ENCODE results near the gene PLD2.
"Not testable (repeated sequence)": the region's sequence is repeated elsewhere in the genome, so short reads cannot be mapped to it uniquely, and the experiment has no call there.

Gene PLD2

GRCh38 chr17:4867535-4867934 is 60.6 kb downstream of the PLD2 start:
- H3K9ac ChIP-seq (ENCODE audit: low read length); H3K36me3 ChIP-seq (ENCODE audit: control insufficient read depth, insufficient read depth, low read length); H3K79me1 ChIP-seq (ENCODE audit: low read length); DNase-seq; H3K4me2 ChIP-seq (ENCODE audit: low read length); H2AK5ac ChIP-seq (ENCODE audit: low read length); H3K23ac ChIP-seq (ENCODE audit: low read length); H3K79me2 ChIP-seq (ENCODE audit: control insufficient read depth, insufficient read depth, low read length); H2BK5ac ChIP-seq (ENCODE audit: low read length); H3K18ac ChIP-seq (ENCODE audit: low read length); H3K27me3 ChIP-seq (ENCODE audit: insufficient read depth, low read length, poor library complexity); H3K56ac ChIP-seq (ENCODE audit: low read length); H4K5ac ChIP-seq (ENCODE audit: low read length); H4K8ac ChIP-seq (ENCODE audit: low read depth, low read length); H3K4me1 ChIP-seq (ENCODE audit: control insufficient read depth, low read depth, low read length); H2BK15ac ChIP-seq (replicated peaks; ENCODE audit: low read depth); H3K4me3 ChIP-seq (ENCODE audit: low read length); H3K27ac ChIP-seq (ENCODE audit: low read depth, low read length); H2BK120ac ChIP-seq (ENCODE audit: low read depth, low read length); H3K4ac ChIP-seq (ENCODE audit: low read depth, low read length): not testable (repeated sequence)
- WGBS (ENCODE audit: extremely low coverage, insufficient coverage, low lambda C conversion rate): no CpG with 5 or more reads among the region's 5 CpGs

- H2BK5ac ChIP-seq (ENCODE audit: low read length); H3K56ac ChIP-seq (ENCODE audit: low read length); H3K4ac ChIP-seq (ENCODE audit: low read depth, low read length); H3K4me2 ChIP-seq (ENCODE audit: low read length); H2AK5ac ChIP-seq (ENCODE audit: low read length); DNase-seq; H3K4me1 ChIP-seq (ENCODE audit: control insufficient read depth, low read depth, low read length); H2BK15ac ChIP-seq (replicated peaks; ENCODE audit: low read depth); H4K5ac ChIP-seq (ENCODE audit: low read length); H2BK120ac ChIP-seq (ENCODE audit: low read depth, low read length); H3K27ac ChIP-seq (ENCODE audit: low read depth, low read length); H3K79me2 ChIP-seq (ENCODE audit: control insufficient read depth, insufficient read depth, low read length); H3K27me3 ChIP-seq (ENCODE audit: insufficient read depth, low read length, poor library complexity); H4K8ac ChIP-seq (ENCODE audit: low read depth, low read length); H3K4me3 ChIP-seq (ENCODE audit: low read length); H3K36me3 ChIP-seq (ENCODE audit: control insufficient read depth, insufficient read depth, low read length); H3K79me1 ChIP-seq (ENCODE audit: low read length); H3K18ac ChIP-seq (ENCODE audit: low read length); H3K9ac ChIP-seq (ENCODE audit: low read length); H3K23ac ChIP-seq (ENCODE audit: low read length): not testable (repeated sequence)
- WGBS (ENCODE audit: extremely low coverage, insufficient coverage, low lambda C conversion rate): no CpG with 5 or more reads among the region's 22 CpGs
These were observed 62.4 kb downstream of the PLD2 start for GRCh38 chr17:4869058-4869998.

DNA sequence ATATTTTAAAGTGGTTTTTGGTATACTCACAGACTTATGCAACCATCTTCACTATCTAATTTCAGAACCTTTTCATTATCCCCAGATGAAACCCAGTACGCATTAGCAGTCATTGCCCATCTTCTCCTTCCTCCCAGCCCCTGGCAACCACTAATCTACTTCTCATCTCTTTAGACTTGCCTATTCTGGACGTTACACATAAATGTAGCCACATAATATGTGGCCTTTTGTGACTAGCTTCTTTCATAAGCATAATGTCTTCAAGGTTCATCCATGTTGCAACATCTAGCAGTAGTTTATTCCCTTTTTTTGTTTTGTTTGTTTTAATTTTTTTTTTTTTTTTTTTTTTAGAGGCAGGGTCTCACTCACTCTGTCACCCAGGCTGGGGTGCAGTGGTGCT is 63.9 kb downstream of the PLD2 start:
- H2AK5ac ChIP-seq (ENCODE audit: low read length): no peak overlapping the region
- H2BK15ac ChIP-seq (replicated peaks; ENCODE audit: low read depth): no peak overlapping the region
- no peaks in the 10 kb centered on the region for H3K36me3 ChIP-seq (ENCODE audit: control insufficient read depth, insufficient read depth, low read length)
- H4K5ac ChIP-seq (ENCODE audit: low read length): no peak overlapping the region
- no peaks in the 10 kb centered on the region for H3K27me3 ChIP-seq (ENCODE audit: insufficient read depth, low read length, poor library complexity)
- H3K4me3 ChIP-seq (ENCODE audit: low read length): no peak overlapping the region
- no peak for DNase-seq
- no peak overlapping the region for H3K4ac ChIP-seq (ENCODE audit: low read depth, low read length)
- WGBS (ENCODE audit: extremely low coverage, insufficient coverage, low lambda C conversion rate): no CpG with 5 or more reads among the region's 2 CpGs
- no peak overlapping the region for H2BK120ac ChIP-seq (ENCODE audit: low read depth, low read length)
- H3K27ac ChIP-seq (ENCODE audit: low read depth, low read length): no peak overlapping the region
- H3K56ac ChIP-seq (ENCODE audit: low read length): no peak overlapping the region
- H3K23ac ChIP-seq (ENCODE audit: low read length): no peak overlapping the region
- H3K4me2 ChIP-seq (ENCODE audit: low read length): no peak overlapping the region
- H3K4me1 ChIP-seq (ENCODE audit: control insufficient read depth, low read depth, low read length): no peaks in the 10 kb centered on the region
- H2BK5ac ChIP-seq (ENCODE audit: low read length): no peak overlapping the region
- no peaks in the 10 kb centered on the region for H3K79me2 ChIP-seq (ENCODE audit: control insufficient read depth, insufficient read depth, low read length)
- no peak overlapping the region for H3K18ac ChIP-seq (ENCODE audit: low read length)
- no peaks in the 10 kb centered on the region for H3K79me1 ChIP-seq (ENCODE audit: low read length)
- H3K9ac ChIP-seq (ENCODE audit: low read length): no peak overlapping the region
- no peak overlapping the region for H4K8ac ChIP-seq (ENCODE audit: low read depth, low read length)

DNA sequence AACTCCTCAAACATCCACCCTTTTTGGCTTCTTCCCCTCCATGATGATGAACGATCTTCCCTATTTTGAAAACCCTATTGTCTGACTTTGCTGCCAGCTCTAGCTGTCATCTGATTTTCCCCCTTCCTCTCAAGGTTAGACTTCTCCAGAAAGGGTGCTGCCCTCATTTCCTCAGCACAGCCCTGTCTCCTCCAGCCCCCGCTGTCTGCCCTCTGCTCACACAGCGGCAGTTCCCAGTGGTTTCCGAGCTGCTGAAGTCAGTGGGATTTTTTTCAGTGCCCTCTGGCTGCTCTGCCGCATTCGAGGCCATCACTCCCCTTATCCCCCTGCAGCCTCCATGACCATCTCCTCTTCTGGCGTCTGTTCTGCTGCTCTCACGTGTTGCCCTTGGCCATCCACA is 65.8 kb downstream of the PLD2 start:
- Histone ChIP-seq H3K9ac (ENCODE audit: low read length) (no peak overlapping the region), H3K4me2 (ENCODE audit: low read length) (no peak overlapping the region), H3K79me2 (ENCODE audit: control insufficient read depth, insufficient read depth, low read length) (no peaks in the 10 kb centered on the region), H2BK15ac (replicated peaks; ENCODE audit: low read depth) (no peak overlapping the region), H3K4me3 (ENCODE audit: low read length) (no peak overlapping the region), H4K8ac (ENCODE audit: low read depth, low read length) (no peak overlapping the region), H3K23ac (ENCODE audit: low read length) (no peak overlapping the region), H3K36me3 (ENCODE audit: control insufficient read depth, insufficient read depth, low read length) (no peaks in the 10 kb centered on the region), H3K4ac (ENCODE audit: low read depth, low read length) (no peak overlapping the region), H4K5ac (ENCODE audit: low read length) (no peak overlapping the region), H2BK5ac (ENCODE audit: low read length) (no peak overlapping the region), H3K27me3 (ENCODE audit: insufficient read depth, low read length, poor library complexity) (no peaks in the 10 kb centered on the region), H3K79me1 (ENCODE audit: low read length) (no peaks in the 10 kb centered on the region), H2BK120ac (ENCODE audit: low read depth, low read length) (no peak overlapping the region), H2AK5ac (ENCODE audit: low read length) (no peak overlapping the region), H3K27ac (ENCODE audit: low read depth, low read length) (no peak overlapping the region), H3K18ac (ENCODE audit: low read length) (no peak overlapping the region), H3K4me1 (ENCODE audit: control insufficient read depth, low read depth, low read length) (no peaks in the 10 kb centered on the region), H3K56ac (ENCODE audit: low read length) (no peak overlapping the region)
- DNase-seq: no peak
- WGBS (ENCODE audit: extremely low coverage, insufficient coverage, low lambda C conversion rate): no CpG with 5 or more reads among the region's 8 CpGs

Measured in mesendoderm (in vitro differentiated cells).